Effector CD8-positive, alpha-beta T cell (primary cell): ENCODE measurements around the gene UBE2QL1.

ENCODE experiments used
- DNase-seq: peaks from one replicate; lab custom pipeline; 2025; lab: John Stamatoyannopoulos, UW

UBE2QL1 gene

GRCh38 chr5:6455571-6456200 is 7.0 kb downstream of the UBE2QL1 start:
- DNase-seq, result no peak

- no peak for DNase-seq
Measured at GRCh38 chr5:6456766-6457370, 8.2 kb downstream of the UBE2QL1 start.

- DNase-seq, result no peak
Measured at GRCh38 chr5:6457592-6457991, 8.9 kb downstream of the UBE2QL1 start.

DNA sequence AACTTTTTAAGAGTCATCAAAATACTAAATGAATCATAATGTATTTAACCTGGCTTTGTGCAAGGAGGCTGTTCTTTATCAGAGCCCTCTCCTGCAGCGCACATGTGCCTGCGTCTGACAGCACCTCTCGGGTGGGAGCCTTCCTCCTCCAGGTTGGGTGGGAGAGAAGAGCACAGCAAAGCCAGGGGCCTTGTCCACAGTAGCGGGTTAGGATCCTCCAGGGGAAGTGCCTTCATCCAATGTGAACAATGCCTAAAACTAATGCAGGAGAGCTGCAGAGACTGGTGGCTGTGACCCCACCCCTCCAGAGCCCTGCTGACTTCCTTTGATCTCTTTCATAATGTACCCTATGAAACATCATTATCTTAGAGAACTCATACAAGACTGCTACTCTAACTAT is 10.2 kb downstream of the UBE2QL1 start:
- DNase-seq, result no peak

DNA sequence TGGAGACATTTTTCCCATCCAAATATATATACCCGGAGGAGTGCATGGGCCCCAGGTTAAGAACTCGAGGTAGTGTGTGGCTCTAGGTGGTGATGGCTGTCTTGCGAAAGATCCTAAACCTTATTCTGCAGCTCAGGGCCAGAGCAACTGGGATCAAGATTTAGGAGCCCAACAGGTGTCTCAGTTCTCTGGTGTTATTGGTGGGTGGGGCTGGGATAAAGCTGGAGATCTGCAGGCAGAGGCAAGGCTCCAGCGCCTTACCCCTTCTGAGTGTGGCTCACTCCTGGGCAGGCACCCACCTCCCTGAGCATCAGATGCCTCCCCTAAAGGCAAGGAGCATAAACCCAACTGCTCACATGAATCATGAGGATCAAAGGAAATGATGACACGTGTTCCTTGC is 11.2 kb downstream of the UBE2QL1 start:
- no peak for DNase-seq

GRCh38 chr5:6461006-6461405 is 12.3 kb downstream of the UBE2QL1 start:
- DNase-seq, result no peak

GRCh38 chr5:6461793-6462650 is 13.4 kb downstream of the UBE2QL1 start:
- no peak for DNase-seq

- no peak for DNase-seq
Measured at GRCh38 chr5:6462671-6463070, 14.0 kb downstream of the UBE2QL1 start.

GRCh38 chr5:6464441-6464840 is 15.8 kb downstream of the UBE2QL1 start:
- DNase-seq, result no peak

DNA sequence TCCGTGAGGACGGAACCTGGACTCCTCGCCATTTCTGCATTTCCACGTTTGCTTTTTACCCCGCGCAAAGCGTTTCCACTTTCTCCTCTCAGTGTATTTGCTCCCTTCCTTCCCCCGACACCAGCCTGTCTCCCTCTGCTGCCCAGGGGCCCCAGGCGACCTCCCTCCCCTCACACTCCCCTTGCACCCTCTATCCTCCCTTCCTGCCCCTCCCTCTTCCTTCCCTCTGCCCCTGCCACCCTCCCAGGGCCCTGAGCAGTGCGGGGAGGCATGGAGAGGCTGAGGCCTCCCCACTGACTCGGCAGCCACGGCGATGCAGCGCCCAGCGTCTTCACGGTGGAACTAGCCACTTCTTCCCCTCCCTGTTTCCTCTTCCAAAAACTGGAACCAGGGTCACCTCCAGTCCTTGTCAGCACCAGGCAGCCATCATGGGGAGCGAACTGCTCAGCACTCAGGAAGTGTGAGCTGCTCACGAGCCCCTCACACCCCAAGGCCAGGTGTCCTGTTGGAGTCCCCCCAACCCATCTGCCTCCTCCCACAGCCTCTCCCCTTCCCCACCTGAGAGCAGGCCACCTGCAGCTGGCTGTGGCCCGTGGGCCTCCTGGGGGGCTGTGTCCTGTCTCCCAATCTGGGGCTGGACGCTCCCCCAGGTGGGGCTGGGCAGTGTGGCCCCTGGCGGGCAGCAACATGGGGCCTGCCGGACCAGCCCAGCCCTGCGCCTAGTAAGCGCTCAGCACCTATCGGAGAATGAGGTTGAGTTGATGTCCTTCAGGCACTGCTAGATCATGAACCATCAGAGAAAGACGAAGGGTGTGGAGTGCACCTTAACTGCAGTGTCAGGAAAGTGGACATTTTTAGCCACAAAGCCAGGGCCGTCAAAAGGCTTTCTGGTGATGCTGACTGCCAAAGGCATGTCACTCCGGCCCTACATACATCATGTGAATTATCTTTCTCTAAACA is 17.5 kb downstream of the UBE2QL1 start:
- DNase-seq, result no peak

DNA sequence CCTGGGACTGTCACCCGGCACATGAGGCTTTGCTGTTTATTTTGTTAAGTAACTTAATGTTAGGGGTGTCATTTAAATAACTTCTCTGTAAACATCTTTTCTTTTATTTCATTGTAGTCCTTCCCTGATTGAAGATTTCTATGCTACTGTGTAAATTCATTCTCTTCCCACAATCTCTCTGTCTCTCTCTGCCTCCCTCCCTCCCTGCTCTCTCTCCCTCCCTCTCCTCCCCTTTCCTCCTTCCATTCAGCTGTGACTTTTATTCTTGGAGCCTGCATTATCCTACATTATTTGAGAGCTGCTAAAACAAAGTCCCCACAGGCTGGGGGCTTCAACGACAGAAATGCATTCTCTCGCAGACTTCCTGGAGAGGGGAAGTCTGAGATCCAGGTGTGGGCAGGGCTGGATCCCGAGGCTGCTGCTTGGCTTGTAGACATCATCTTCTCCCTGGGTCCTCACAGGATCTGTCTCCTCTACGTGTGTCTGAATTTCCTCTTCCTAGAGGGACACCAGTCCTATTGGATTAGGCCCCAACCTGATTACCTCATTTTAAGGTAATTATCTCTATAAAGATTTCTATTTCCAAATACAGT is 18.4 kb downstream of the UBE2QL1 start:
- no peak for DNase-seq

DNA sequence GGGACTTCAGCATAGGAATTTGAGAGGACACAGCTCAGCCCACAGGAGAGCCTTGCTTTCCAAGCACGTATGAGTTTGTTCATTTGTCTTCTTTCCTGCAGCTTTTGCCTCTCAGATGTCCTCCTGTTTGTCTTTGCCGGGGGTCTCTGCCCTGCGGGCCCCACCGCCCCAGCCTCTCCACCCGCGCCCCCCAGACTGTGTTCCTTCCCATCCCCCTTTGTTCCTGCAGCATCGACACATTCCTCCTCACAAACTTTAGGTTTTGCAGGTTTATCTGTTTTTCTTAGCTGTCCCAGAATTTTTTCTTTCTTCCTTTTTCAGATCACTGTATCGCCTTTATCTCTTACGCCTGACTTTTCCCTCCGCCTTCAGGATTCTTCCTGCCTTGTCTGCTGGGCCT is 18.9 kb downstream of the UBE2QL1 start:
- no peak for DNase-seq

DNA sequence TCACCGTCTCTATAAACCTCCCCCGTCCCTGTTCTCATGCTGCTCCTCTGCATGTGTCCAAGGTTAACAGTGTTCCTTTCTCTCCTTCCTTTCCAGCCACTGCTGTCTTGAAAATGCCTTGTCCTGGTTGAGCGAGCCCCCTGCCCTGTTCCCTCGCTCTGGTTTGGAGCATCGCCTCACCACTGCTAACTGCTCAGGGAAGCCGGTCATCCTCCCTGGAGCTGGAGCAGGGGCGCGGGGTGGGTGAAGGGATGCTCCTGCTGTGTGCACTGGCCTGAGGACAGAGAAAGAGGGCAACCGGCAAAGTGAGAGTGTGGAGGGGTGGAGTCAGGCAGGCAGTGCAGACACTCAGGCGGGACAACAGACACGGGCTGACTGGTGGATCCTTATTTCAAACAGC is 19.4 kb downstream of the UBE2QL1 start:
- no peak for DNase-seq

- DNase-seq, result no peak
Measured at GRCh38 chr5:6468870-6469269, 20.2 kb downstream of the UBE2QL1 start.

- no peak for DNase-seq
Measured at GRCh38 chr5:6469836-6470235, 21.2 kb downstream of the UBE2QL1 start.

DNA sequence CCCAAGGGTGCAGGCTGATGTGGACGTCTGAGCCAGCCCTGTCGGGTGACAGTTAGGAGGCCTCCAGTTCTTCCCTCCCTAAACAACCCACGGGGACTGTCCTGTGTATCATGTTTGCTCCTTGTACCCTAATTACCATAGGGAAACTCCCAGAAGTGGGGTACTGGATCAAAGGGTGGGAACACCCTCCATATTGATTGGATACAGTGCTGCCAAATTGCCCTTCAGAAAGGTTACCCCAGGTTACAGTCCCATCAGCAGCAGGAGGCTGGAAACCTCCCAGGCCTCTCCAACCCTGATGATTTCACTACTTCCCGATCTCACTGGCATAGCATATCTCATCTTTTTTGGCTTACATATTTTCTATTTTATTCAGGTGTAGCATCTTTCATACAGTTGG is 22.0 kb downstream of the UBE2QL1 start:
- DNase-seq, result no peak

GRCh38 chr5:6471252-6471651 is 22.6 kb downstream of the UBE2QL1 start:
- DNase-seq, result no peak

GRCh38 chr5:6472792-6473191 is 24.1 kb downstream of the UBE2QL1 start:
- DNase-seq, result no peak

- DNase-seq, result no peak
Measured at GRCh38 chr5:6473284-6473683, 24.6 kb downstream of the UBE2QL1 start.

DNA sequence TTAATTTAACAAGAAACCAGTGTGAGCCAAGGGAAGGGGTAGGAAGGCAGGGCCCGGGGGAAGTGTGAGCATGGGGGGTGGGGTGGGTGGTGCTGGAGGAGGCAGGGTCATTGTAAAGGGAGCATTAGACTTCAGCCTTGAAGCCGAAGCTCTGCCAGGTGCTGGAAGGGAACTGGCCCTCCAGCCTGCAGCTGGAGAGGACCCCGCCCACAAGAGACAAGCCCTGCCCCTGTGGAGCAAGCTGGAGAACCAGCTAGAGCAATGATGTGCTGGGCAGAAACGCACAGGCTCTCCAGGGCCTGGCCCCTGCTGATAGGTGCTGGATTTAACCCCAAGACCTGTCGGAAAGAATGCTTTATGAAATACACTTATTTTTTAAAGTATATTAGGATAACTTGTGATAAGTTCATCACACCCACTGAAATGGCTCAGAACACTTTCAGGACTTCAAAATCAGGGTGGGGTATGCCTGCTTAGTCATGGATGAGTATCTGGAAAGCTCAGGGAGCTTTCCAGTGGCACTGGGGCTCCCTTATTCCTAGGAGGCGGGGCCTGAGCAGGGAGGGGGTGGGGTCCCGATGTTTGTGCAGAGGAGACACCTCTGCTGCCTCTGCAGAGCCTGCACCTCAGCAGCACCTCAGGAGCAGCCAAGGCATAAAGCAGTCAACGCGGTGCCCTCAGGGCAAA is 27.1 kb downstream of the UBE2QL1 start:
- DNase-seq, result no peak

- DNase-seq, result no peak
Measured at GRCh38 chr5:6476313-6476661, 27.6 kb downstream of the UBE2QL1 start.
